Mucosa of descending colon (tissue), 3 donors: ENCODE results near the gene LAIR1. TPM values are rescaled to one million over a fixed set of nuclear protein-coding genes. Genes with fewer than 3 reads are reported as not detected.
"Not testable (repeated sequence)": the region's sequence is repeated elsewhere in the genome, so short reads cannot be mapped to it uniquely, and the experiment has no call there.

Source experiments
- ATAC-seq: fragments of 200-7000 bp; cut with Tn5 transposase; one replicate; pipeline ENCODE4 v1.9.1; 2020; ENCODE audit warnings: mild to moderate bottlenecking, moderate library complexity
- DNase-seq, 3 donors: peaks; one replicate each; pipeline ENCODE4 v3.0.0-alpha.2; 2020
- H3K36me3 ChIP-seq: fragments of 200-600 bp; one replicate; pipeline ENCODE4 v1.8.0; 2021; ENCODE audit warnings: low read depth, mild to moderate bottlenecking
- H3K4me1 ChIP-seq: fragments of 200-600 bp; one replicate; pipeline ENCODE4 v1.8.0; 2021; ENCODE audit warnings: low read depth, mild to moderate bottlenecking
- H3K4me3 ChIP-seq: fragments of 200-600 bp; one replicate; pipeline ENCODE4 v1.8.0; 2021; ENCODE audit warnings: mild to moderate bottlenecking
- H3K9me3 ChIP-seq: fragments of 200-600 bp; one replicate; pipeline ENCODE4 v1.8.0; 2021; ENCODE audit warnings: mild to moderate bottlenecking
- intact Hi-C, 2 donors: fragments of 100-400 bp; cut with DNase I in 1 of 2; cut with micrococcal nuclease in 1 of 2; formaldehyde crosslinking; loops; one replicate each; pipeline versions ENCODE4 v1.11.0 to v1.11.1; 2022; cut with DNase I, micrococcal nuclease
- total RNA-seq, 3 donors: library from RNA; stranded (reverse); fragmentation: NEBNext Ultra II Directional in 2 of 3; extraction: Animal tissue kit (Norgen Biotek cat#: 25700) in 2 of 3; gene quantifications; one replicate each; pipeline versions ENCODE4 v1.2.1 to v1.2.4, GENCODE V29; 2021 to 2023
- TF ChIP-seq, protein P1 (sequence below): fragments of 200-600 bp; IDR thresholded peaks from one replicate; pipeline ENCODE4 v1.8.0; 2022; ENCODE audit warnings: antibody characterized with exemption, mild to moderate bottlenecking
- donor health status: DM: no; HTN: no; CAD: no; lungs with moderate emphysema.
- donor health status: DM: no; HTN: no; CAD: no.
- donor health status: DM: no; HTN: yes; CAD: no.

Gene LAIR1
- total RNA-seq, 3 donors from 2014 or later = 5.4 to 26.7 (median 17.1) TPM

DNA sequence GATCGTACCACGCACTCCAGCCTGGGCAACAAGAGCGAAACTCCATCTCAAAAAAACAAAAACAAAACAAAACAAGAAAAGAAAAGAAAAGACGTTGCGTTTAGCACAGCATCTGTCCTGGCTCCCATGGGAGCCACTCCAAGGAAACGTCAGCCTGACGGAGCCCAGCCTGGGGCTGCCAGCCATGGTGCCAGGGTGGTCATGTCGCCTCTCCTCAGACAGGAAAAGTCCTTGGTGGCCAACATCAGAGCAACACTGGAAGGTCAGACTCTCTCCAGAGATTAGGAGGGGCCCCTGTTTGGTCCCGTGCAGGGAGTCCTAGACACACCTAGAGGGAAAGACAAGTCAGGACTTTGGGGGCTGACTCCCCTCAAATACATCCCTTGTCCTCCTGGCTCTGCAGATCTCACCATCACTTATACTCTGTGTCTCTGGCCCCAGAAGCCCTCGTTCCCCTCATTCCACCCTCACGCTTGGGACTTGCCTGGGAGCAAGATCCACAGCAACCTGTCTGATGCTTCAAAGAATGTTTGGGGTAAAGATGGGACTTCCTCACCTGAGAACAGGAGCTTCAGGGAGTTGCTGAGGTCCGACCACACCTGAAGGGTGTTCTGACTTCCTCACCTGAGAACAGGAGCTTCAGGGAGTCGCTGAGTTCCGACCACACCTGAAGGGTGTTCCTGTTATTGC is 35.1 kb downstream of the LAIR1 start:
- no peak for DNase-seq
- H3K4me3 ChIP-seq = no peak overlapping the region
- no peaks in the 10 kb centered on the region for H3K36me3 ChIP-seq
- H3K9me3 ChIP-seq = no peaks in the 10 kb centered on the region
- TF ChIP-seq, protein P1, sequence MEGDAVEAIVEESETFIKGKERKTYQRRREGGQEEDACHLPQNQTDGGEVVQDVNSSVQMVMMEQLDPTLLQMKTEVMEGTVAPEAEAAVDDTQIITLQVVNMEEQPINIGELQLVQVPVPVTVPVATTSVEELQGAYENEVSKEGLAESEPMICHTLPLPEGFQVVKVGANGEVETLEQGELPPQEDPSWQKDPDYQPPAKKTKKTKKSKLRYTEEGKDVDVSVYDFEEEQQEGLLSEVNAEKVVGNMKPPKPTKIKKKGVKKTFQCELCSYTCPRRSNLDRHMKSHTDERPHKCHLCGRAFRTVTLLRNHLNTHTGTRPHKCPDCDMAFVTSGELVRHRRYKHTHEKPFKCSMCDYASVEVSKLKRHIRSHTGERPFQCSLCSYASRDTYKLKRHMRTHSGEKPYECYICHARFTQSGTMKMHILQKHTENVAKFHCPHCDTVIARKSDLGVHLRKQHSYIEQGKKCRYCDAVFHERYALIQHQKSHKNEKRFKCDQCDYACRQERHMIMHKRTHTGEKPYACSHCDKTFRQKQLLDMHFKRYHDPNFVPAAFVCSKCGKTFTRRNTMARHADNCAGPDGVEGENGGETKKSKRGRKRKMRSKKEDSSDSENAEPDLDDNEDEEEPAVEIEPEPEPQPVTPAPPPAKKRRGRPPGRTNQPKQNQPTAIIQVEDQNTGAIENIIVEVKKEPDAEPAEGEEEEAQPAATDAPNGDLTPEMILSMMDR = no peak
- no peak for ATAC-seq
- intact Hi-C loops = loop anchor here in 1 of 2 donors (10.0 kb wide), 1 partner anchor 65 kb away; no protein-coding TSS in a partner anchor
- H3K4me1 ChIP-seq = no peaks in the 10 kb centered on the region

DNA sequence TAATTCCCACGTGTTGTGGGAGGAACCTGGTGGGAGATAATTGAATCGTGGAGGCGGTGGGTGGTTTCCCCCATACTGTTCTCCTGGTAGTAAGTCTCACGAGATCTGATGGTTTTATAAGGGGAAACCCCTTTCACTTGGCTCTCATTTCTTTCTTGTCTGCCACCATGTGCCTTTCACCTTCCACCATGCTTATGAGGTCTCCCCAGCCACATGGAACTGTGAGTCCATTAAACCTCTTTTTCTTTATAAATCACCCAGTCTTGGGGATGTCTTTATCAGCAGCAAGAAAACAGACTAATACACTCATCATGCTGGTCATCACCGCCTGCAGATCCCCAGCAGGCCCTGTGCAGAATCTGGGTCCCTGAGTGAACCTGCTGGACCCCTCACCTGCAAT is 36.0 kb downstream of the LAIR1 start:
- DNase-seq, ATAC-seq, H3K36me3 ChIP-seq, H3K9me3 ChIP-seq, intact Hi-C loops, H3K4me1 ChIP-seq, H3K4me3 ChIP-seq: not testable (repeated sequence)

DNA sequence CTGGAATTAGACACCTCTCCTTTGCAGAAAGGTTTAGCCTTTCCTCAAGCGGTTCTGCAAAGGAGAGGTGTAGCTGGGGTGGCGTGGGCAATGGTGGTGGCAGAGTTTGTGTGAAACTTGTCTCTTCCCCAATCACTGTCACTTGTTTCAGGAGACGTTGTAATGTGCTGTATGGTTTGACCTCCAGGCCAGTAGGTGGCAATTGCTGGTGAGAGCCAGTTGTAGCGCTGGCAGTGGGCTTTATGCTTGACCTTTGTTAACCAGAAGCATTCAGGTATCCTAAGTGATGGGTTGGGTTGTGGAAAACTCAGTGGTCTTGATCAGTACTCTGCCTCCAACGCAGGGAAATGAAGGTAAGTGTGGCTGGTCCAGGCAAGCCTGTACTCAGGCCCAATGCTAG is 39.1 kb downstream of the LAIR1 start:
- no peak for ATAC-seq

DNA sequence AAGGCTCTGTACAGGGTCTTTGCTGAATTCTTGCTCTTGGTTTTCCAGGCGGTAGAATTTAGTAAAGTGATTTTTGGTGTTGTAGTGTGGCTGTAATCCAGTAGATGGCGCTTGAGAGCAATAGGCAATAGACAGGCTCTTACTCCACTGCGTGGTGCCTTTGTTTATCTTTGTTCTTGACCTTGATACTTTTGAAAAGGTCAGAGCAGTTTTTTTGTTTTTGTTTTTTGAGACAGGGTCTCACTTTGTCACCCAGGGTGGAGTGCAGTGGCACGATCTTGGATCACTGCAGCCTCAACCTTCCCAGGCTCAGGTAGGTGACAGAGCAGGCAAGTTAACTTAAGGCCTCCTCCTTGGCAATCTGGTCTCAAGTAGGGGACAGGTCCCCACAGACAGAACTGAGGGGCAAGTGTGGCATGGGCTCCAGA is 39.5 kb downstream of the LAIR1 start:
- intact Hi-C loops = no loop called here
- Histone ChIP-seq H3K9me3 (no peaks in the 10 kb centered on the region), H3K4me1 (no peaks in the 10 kb centered on the region), H3K36me3 (no peaks in the 10 kb centered on the region), H3K4me3 (no peak overlapping the region)
- TF ChIP-seq, protein P1 = peak; percentile 60
- DNase-seq = peak in 2 of 3 donors; percentile 10 to 65
- ATAC-seq = peak; percentile 79

More for the DNA sequence above, 39.1 kb downstream of the LAIR1 start:
- no peaks in the 10 kb centered on the region for H3K36me3 ChIP-seq
- intact Hi-C loops = no loop called here
- no peak overlapping the region for H3K4me3 ChIP-seq
- no peak for DNase-seq
- no peaks in the 10 kb centered on the region for H3K4me1 ChIP-seq
- no peaks in the 10 kb centered on the region for H3K9me3 ChIP-seq
- TF ChIP-seq, protein P1 = no peak

DNA sequence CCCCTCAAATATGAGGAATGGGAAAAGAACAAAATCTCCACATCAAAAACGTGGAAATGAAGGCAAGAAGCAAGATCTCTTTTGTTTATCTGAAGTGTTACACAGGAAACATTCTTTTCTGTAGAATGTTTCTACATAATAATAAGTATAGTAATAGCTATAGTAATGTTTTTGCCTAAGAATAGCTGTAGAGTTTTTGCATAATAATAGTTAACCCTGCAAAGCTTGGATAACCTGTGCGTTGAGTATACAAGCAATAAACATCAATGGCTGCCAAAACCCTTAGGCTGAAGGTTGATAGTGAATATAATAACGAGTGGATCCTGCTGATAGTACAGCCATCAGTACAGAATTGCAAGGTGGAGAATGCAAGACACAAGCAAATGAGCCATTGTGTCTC is 40.7 kb downstream of the LAIR1 start:
- no peaks in the 10 kb centered on the region for H3K36me3 ChIP-seq
- intact Hi-C loops = no loop called here
- TF ChIP-seq, protein P1 = no peak
- no peaks in the 10 kb centered on the region for H3K4me1 ChIP-seq
- ATAC-seq (no peak), DNase-seq (no peak)
- H3K9me3 ChIP-seq = no peaks in the 10 kb centered on the region
- no peak overlapping the region for H3K4me3 ChIP-seq

DNA sequence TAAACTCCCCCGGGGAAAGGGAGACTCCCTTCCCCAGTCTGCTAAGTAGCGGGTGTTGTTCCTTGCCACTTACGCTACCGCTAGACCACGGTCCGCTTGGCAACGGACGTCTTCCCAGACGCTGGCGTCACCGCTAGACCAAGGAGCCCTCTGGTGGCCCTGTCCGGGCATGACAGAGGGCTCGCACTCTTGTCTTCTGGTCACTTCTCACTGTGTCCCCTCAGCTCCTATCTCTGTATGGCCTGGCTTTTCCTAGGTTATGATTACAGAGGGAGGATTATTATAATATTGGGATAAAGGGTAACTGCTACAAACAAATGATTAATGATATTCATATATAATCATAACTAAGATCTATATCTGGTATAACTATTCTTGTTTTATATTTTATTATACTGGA is 41.8 kb downstream of the LAIR1 start:
- H3K4me3 ChIP-seq, H3K9me3 ChIP-seq, intact Hi-C loops, ATAC-seq, H3K36me3 ChIP-seq, DNase-seq, H3K4me1 ChIP-seq: not testable (repeated sequence)

DNA sequence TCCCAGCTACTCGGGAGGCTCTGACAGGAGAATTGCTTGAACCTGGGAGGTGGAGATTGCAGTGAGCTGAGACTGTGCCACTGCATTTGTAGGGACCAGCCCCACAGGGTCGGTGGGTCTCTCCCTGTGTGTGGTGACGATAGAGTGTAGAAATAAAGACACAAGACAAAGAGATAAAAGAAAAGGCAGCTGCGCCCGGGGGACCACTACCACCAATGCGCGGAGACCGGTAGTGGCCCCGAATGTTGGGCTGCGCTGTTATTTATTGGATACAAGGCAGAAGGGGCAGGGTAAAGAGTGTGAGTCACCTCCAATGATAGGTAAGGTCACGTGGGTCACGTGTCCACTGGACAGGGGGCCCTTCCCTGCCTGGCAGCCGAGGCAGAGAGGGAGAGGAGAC is 42.4 kb downstream of the LAIR1 start:
- intact Hi-C loops = not testable (repeated sequence)

More for the DNA sequence above, 42.4 kb downstream of the LAIR1 start:
- H3K4me3 ChIP-seq, H3K4me1 ChIP-seq, H3K36me3 ChIP-seq, H3K9me3 ChIP-seq, DNase-seq, ATAC-seq: not testable (repeated sequence)
